ENCODE data around the gene TMEM126A.
"Not testable (repeated sequence)": the region's sequence is repeated elsewhere in the genome, so short reads cannot be mapped to it uniquely, and the experiment has no call there.

TMEM126A gene

DNA sequence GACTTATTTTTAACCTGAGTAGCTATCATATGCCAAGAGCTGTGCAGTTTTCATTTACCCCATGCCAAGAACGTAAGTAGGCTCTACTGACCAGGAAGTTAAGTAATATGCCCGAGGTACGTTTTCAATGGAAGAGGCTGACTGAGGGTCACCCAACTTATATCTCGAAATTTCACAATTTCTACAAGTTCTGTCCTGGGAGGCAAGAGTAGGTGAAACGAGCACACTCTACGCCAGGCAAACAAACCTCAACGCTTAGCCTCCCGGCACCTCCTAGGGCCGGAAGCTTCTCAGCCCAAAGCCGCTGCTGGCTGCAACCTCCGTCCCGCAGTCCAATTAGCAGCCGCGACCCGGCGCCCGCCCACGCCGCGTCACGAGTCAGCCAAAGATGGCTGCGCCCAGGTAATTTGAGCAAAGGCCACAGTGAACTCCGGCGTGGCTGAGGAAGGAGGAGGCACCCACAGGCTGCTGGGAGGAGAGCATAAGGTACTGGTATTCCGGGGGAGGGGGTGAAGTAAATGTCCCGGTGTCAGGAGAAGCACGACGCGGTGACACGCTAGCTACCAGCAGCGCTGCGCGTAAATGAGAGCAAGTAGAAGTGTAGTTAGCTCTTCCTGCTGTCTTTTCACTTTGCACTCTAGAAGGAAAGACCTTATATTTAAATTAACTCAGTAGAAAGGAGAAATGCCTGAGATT, at the start of gene TMEM126A:
Gene TMEM126A (plus strand): TSS at position 364 of the 696 bp plus-strand sequence. CDS start 2,289 bp downstream, outside the sequence.
- peak; percentile 90 to 94 for DNase-seq

DNA sequence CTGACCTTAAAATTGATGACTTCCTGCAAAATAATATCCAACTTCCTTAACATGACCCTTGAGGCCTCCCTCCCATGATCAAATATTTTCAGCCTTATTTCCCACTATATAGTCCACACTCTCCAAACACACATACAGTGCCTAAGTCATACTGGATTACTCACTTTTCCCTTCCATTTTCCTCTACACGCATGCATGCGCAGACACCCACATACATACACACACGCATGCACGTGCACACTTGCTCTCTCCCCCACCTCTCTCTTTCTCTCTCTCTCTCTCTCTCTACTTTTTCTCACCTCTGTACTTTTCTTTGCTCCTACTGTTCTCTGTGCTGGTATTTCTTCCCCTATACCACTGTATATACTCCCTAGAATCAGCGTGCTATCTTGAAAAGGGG, 48.7 kb upstream of the TMEM126A start:
- DNase-seq, result no peak

DNA sequence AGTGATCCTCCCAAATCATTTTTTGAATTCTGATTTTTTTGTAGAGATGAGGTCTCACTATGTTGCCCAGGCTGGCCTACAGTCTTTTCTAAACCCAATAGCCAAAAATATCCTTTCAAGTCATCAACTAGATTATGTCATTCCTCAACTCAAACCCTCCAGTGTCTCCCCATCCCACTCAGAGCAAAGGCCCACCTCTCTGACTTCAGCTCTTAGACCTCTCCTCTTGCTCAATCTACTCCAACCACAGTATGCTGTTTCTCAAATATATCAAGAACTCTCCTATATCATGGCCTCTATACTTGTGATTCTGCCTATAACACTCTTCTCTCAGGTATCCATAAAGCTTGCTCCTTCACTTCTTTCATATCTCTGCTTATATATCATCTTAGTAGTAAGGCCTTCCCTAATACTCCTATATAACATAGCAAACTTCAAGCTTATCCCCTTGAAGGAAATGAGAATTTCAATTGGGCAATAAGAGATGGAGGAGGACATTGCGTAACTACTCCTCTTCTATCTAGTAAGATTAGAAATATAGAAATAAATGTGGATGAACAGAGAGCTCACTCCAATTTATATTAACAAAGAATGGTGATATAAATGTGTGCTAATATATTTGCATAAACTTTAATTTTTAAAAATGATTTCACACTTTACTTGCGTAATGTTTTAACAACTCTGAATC, 45.1 kb upstream of the TMEM126A start:
- DNase-seq, result no peak

DNA sequence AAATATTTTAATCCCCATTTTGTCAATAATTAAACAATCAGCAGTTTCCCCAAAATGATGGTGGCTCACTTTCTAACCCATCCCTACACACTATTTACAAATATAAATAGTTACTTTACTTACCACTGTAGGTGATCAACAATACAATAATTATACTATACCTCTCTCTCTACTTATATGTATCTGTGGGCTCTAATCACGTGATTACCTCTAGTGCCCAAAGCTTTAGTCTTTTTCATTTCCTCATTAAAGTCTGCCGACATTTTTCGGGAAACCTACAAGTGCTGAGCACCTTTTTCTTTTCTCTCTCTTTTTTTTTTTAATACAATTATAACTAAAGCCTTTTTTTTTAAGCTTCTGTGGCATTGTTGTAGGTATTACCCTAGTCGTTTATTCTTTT, 44.5 kb upstream of the TMEM126A start:
- no peak for DNase-seq

DNA sequence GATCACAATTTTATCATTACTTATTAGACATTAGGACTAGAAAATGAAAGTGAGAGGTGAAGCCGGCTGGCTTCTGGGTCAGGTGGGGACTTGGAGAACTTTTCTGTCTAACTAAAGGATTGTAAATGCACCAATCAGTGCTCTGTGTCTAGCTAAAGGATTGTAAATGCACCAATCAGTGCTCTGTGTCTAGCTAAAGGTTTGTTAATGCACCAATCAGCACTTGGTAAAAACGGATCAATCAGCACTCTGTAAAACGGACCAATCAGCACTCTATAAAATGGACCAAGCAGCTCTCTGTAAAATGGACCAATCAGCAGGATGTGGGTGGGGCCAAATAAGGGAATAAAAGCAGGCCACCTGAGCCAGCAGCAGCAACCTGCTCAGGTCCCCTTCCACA, 41.5 kb upstream of the TMEM126A start:
- DNase-seq, result not testable (repeated sequence)

DNA sequence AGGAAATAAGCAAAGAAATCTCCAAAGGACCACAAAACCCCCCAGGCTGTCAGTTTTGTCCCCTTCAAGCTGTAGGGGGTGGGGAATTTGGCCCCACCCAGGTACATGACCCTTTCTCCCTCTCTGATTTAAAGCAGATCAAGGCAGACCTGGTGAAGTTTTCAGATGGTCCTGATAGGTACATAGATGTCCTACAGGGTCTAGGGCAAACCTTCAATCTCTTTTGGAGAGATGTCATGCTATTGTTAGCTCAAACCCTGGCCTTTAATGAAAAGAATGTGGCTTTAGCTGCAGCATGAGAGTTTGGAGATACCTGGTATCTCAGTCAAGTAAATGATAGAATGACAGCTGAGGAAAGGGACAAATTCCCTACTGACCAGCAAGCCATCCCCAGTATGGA, 39.1 kb upstream of the TMEM126A start:
- DNase-seq, result not testable (repeated sequence)

DNA sequence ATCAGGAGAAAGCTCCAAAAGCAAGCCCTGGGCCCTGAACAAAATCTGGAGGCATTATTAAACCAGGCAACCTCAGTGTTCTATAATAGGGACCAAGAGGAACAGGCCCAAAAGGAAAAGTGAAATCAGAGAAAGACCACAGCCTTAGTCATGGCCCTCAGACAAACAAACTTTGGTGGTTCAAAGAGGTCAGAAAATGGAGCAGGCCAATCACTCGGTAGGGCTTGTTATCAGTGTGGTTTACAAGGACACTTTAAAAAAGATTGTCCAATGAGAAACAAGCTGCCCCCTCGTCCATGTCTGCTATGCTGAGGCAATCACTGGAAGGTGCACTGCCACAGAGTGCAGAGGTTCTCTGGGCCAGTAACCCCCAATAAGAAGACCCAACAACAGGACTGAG, 38.5 kb upstream of the TMEM126A start:
- not testable (repeated sequence) for DNase-seq

DNA sequence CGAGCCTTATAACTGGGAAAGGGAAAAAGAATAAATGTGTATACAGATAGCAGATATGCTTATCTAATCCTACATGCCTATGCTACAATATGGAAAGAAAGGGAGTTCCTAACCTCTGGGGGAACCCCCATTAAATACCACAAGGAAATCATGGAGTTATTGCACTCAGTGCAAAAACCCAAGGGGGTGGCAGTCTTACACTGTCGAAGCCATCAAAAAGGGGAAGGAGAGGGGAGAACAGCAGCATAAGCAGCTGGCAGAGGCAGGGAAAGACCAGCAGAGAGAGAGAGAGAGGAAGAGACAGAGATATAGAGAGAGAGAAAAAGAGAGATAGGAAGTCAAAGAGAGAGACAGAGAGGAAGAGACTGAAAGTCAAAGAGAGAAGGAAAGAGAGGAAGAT, 36.1 kb upstream of the TMEM126A start:
- DNase-seq, result not testable (repeated sequence)

DNA sequence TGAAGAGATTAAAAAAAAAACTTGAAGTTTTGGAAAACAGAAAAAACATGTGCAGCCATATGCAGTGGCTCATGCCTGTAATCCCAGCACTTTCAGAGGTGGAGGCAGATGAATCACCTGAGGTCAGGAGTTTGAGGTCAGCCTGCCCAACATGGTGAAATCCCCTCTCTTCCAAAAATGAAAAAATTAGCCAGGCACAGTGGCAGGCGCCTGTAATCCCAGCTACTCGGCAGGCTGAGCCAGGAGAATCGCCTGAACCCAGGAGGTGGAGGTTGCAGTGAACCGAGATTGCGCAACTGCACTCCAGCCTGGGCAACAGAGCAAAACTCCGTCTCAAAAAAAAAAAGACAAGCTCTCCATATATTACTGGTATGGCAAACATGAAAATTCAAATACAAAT, 28.3 kb upstream of the TMEM126A start:
- DNase-seq, result no peak

DNA sequence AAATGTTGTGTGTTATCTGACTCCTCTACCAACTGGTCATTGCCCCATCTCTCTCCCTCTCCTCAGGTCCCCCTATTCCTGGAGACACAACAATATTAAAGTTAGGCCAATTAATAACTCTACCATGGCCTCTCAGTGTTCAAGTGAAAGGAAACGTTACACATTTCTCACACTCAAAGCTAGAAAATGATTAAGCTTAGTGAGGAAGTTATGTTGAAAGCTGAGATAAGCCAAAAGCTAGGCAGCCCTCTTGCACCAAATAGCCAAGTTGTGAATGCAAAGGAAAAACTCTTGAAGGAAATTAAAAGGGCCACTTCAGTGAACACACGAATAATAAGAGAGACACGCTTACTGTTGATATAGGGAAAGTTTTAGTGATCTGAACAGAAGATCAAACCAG, 27.5 kb upstream of the TMEM126A start:
- no peak for DNase-seq

DNA sequence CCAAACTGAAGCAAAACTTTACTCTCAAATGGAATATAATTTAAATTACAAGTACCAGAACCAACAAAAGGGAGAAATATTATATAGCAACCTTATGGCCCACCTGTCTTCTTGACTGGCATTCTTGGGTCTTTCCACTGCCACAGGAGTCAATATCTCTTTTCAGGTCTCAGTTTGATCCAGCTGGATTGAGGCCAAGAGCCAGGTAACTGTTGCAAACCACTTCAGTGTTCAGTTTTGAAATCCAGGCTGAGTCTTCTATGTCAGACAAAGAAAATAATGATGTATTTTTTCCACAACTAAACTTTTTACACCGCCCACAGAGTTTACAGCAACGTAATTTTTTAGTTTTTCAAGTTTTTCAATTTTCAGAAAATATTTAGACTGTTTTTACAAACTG, 21.3 kb upstream of the TMEM126A start:
- DNase-seq, result peak; percentile 13 to 35

DNA sequence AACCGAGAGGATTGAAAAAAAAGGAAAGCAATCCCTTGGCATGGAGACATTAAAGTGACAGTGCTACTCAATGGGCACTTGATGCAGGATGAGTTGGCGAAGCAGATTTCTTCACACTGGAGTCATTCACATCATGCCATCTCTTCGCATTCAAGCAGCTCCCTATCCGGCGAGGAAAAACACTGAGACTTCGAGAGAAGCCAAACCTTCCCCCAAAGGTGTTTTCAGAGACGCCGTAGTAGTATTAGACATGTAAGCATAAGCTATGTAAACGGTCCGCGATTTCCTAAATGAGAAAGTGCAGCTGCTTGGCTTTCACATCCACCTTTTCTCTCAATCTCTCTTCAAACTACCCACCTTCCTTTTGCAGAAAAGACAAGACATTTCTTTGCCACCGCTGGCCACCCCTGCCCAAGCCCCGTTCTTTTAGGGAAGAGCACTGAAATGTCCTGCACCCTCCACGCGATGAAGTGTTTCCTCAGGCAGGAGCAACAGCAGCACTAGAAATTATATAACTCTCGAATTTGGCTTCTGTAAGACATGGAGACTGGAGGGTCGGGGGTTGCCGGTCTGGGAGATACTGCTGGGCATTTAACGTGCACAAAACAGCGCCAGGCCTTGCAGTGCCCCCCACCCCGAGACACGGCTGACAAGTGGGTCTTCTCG, 20.3 kb upstream of the TMEM126A start, which contains the start of gene DLG2:
Gene DLG2 (minus strand): TSS at position 13 of the 666 bp plus-strand sequence.
- peak in 1 of 2 experiments; percentile 40 for DNase-seq

DNA sequence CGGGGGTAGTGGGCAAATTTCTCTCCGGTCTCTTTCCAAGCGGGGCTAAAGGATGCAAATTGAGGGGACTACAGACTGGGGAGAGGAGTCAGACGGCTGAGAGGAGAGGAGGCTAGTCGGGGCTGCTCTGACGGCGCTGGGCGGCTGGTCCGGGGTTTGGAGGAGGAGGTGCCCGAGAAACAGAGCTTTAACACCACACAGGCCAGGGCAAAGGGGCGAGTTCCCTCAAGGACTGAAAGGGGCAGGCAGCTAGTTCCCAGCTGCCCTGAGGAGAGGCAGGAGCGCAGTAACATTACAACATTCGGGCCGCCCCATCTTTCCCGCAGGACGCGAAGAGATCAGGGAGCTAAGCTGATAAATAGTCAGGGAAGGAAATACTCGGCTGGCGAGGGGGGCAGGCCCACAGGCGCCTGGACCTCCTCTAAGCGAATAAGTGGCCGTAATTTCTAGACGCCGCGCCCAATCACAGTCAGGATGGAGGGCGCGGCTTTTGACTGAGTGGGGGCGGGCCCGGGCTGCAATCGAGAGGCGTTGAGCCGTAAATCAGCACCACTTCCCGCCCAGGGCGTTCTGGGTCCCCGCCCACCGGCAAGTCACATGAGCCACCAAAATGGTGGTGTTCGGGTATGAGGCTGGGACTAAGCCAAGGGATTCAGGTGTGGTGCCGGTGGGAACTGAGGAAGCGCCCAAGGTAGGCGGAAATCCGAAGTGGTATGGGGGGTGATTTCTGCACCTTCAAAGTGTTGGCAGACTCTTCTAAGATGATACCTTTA, 19.6 kb upstream of the TMEM126A start, which contains the start of gene TMEM126B:
Gene TMEM126B (plus strand): TSS at position 596 of the 773 bp plus-strand sequence. CDS start 15 bp downstream, at position 611.
- peak; percentile 94 to 97 for DNase-seq

DNA sequence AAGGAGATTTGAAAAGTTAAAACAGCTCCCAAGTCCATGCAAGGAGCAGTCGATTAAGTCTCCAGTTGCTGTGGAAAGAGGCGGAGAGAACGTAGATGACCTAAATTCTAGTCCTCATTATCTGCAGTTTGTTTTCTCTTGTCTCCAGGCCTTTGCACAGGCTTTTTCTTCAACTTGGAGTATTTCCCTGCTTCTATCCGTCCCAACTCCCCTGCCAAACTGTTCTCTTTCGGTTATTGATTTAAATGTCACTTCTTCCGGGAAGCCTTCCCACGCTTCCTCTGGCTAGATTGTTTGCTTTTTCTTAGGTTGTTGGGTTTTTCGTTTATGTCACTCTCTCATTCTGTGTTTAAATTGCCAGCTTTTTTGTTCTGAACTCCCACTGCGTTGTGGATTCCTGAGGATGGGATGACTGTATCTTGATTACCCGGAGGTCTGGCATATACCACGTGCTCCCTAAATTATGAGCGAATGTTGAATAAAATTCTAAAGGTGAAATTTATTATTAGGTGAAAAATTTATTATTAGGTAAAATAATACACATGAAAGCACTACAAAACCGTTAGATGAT, 18.9 kb upstream of the TMEM126A start:
- DNase-seq, result no peak

DNA sequence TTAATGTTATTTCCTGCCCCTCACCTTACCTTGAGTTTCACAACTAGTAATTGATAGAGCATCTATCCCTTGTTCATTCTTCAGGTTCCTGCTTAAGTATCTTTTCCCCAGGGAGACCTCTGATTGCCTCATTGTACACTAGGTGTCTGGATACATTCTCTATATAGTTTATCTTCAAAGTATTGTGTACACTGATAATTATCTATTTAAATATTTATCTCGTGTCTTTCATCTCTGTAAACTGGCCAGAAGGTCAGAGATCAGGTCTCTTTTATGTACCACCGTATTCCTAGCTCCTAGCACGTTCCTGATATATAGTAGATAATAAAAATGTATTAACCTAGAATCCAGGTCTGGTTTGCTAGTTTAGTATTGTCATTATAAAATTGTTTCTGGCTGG, 13.0 kb upstream of the TMEM126A start:
- no peak for DNase-seq

DNA sequence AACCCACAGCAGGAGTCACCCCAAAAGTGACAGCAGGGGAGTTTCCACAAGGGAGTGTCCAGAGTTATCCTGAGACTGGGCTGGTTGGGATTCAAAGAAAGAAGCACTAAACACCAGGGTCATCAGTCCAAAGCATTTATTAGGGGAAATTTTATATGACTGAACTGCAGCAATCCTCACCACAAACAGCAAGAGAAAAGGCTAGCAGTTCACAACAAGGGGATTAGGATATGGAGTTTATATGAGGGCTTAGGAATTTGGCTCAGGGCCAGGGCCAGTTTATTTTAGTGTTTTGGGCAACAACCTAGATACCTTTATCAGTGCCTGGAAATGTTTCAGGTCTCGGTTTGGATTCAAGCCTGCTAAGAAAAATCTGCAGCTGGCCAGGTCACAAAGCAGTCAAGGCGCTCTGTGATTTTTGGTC, 4.6 kb upstream of the TMEM126A start:
- no peak for DNase-seq

DNA sequence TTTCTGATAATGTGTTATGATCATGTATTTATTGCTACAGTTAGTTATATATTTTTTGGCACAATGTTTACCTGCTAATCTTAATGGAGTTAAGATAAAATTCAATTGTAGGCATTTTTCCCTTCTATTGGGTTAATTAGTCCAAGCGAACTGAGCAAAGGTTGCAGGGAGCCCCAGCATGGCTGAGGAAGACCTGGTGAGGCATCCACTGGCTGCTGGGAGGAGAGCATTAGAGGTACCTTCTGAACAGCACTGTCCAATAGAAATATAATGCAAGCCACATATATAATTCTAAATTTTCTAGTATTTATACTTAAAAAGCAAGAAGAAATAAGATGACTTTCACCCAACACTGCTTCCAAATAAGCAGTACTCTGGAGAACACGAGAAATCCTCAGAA, 689 bp upstream of the TMEM126A start:
- DNase-seq, result no peak

DNA sequence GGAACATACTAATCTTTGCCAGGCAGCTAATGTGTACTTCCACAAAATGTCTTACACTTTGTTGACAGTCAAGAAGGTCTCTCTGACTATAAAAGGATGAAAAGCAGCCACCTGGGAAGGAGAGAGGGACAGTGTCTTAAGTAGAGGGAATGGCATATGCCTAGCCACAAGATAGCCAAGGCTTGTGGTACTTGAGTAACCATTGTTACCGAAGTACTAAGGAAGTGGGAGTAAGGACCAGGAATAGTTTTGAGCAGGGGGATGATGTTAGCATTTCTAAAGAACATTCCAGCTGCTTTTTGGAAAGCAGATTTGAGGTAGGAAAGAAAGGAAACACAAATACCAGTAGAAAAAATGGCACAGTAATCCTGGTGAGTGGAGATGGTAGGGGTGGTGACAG, 3.4 kb downstream of the TMEM126A start:
- no peak for DNase-seq

DNA sequence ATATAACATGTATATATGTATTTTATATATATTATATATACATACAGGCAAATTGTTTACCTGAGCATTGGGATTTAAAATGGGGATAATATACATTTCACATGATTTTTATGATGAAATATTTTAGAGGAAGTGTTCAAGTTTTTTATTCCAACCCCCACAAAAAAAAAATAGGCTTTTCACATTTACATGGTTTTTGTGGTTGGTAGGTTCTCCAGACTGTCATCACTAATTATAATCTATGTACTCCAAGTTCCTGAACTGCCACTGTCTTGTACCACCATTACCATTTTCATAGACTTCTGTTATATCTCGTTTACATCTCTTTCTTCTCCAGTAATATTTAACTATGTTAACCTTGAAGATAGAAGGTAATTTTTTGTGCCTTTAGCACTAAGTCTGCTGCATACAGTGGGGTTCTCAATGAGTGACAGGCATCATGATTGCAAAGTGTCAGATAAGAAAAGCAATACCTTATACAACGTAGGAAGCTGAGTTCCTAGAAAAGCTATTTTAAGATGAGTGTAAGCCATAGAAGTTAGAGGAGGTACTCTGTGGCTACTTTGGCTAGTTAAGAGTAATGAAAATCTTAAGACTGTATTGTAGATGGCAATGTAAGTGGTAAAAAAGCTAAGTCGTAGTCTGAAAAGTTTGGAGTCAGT, 5.2 kb downstream of the TMEM126A start:
- no peak for DNase-seq

DNA sequence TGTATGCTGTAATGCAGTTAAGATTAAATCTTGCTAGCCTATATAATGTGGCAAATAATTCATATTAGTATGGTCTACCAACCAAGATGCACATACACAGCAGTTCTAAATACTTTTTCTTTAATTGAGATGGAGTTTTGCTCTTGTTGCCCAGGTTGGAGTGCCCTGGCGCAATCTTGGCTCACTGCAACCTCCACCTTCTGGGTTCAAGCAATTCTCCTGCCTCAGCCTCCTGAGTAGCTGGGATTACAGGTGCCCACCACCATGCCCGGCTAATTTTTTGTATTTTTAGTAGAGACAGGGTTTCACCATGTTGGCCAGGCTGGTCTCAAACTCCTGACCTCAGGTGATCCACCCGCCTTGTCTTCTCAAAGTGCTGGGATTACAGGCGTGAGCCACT, 6.6 kb downstream of the TMEM126A start:
- not testable (repeated sequence) for DNase-seq

DNA sequence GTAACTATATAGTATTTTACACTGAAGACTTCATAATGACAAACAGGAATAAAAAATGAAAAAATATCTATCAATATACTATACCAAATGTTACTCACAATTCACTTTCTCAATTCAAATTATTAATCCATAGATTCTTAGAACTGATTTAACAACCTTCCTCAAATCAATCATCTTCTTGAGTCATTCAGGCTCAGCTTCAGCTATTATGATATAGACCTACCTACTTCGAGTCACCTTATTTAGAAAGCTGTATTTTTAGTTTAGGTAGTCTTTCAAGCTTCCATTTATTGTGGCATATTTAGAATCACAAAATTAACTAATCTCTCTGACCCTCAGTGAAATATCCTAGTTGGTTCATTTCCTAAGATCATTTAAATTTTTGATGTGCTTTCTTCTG, 9.0 kb downstream of the TMEM126A start:
- no peak for DNase-seq

DNA sequence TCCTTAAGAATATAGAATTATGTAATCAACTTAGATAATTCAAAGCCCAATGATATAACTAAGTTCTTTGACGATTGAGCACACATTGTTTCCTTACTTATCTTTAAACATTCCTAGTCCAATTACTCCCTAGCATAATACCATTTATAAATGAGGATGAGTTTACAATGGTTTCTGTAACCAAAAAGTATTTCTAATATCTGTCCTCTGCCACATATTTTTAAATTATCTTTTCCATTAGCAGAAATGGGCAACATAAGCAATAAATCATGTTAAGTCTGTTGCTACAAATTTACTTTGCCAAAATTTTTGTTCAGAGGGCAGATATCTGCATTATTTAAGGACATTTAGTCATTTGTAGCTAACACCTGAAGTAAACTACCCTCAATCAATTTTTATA, 10.4 kb downstream of the TMEM126A start:
- no peak for DNase-seq

Data from SHP77 (cell line).